MM.1S (cell line): ENCODE results near the gene COQ9.

Experiments
- DNase-seq: peaks from one replicate; pipeline ENCODE4 v3.0.0-alpha.2; 2015
- H2AFZ ChIP-seq: fragments of 300-600 bp; sonication (generic); 2 replicates; pipeline ENCODE4 v1.6.0; 2016; ENCODE audit warnings: antibody characterized with exemption, low read length
- H3F3A ChIP-seq: fragments of 300-600 bp; sonication (generic); 2 replicates; pipeline ENCODE4 v1.6.1; 2016; ENCODE audit warnings: mild to moderate bottlenecking, antibody characterized with exemption, low read length, moderate library complexity, mixed read lengths; ENCODE audit not compliant: insufficient read depth
- H3K27ac ChIP-seq: fragments of 300-600 bp; sonication (generic); 2 replicates; pipeline ENCODE4 v1.5.1; 2016; ENCODE audit warnings: mild to moderate bottlenecking, low read length
- H3K27me3 ChIP-seq: fragments of 300-600 bp; sonication (generic); replicated peaks from 2 replicates; pipeline ENCODE4 v1.6.0; 2016; ENCODE audit warnings: low read length; ENCODE audit not compliant: insufficient read depth
- H3K36me3 ChIP-seq: fragments of 300-600 bp; sonication (generic); replicated peaks from 2 replicates; pipeline ENCODE4 v1.6.1; 2016; ENCODE audit warnings: mild to moderate bottlenecking, low read length, mixed read lengths; ENCODE audit not compliant: insufficient read depth
- H3K4me1 ChIP-seq: fragments of 300-600 bp; sonication (generic); 2 replicates; pipeline ENCODE4 v1.6.1; 2016; ENCODE audit warnings: low read length, mixed read lengths
- H3K4me2 ChIP-seq: fragments of 300-600 bp; sonication (generic); 2 replicates; pipeline ENCODE4 v1.6.0; 2016; ENCODE audit warnings: low read depth, low read length
- H3K4me3 ChIP-seq: fragments of 300-600 bp; sonication (generic); 2 replicates; pipeline ENCODE4 v1.5.1; 2016; ENCODE audit warnings: low read length, mixed read lengths
- H3K79me2 ChIP-seq: fragments of 300-600 bp; sonication (generic); 2 replicates; pipeline ENCODE4 v1.6.1; 2016; ENCODE audit warnings: mixed run types, low read length, mixed read lengths
- H3K9ac ChIP-seq: fragments of 300-600 bp; sonication (generic); 2 replicates; pipeline ENCODE4 v1.6.1; 2016; ENCODE audit warnings: low read length, mixed read lengths
- H3K9me2 ChIP-seq: fragments of 300-600 bp; sonication (generic); replicated peaks from 2 replicates; pipeline ENCODE4 v1.6.1; 2016; ENCODE audit warnings: mild to moderate bottlenecking, low read length, mixed read lengths; ENCODE audit not compliant: insufficient read depth
- H3K9me3 ChIP-seq: fragments of 300-600 bp; sonication (generic); replicated peaks from 2 replicates; pipeline ENCODE4 v1.6.1; 2016; ENCODE audit warnings: mild to moderate bottlenecking, low read length, mixed read lengths; ENCODE audit not compliant: insufficient read depth
- H4K20me1 ChIP-seq: fragments of 300-600 bp; sonication (generic); 2 replicates; pipeline ENCODE4 v1.6.1; 2016; ENCODE audit warnings: mild to moderate bottlenecking, low read length, moderate library complexity, mixed read lengths; ENCODE audit not compliant: insufficient read depth
- CTCF ChIP-seq: fragments of 300-600 bp; sonication (generic); IDR thresholded peaks from 2 replicates; pipeline ENCODE4 v1.5.1; 2016; ENCODE audit warnings: antibody characterized with exemption, low read length, mixed read lengths
- EZH2 ChIP-seq: fragments of 300-600 bp; sonication (generic); optimal IDR thresholded peaks from 2 replicates; pipeline ENCODE3; 2017; ENCODE audit warnings: low read depth, mild to moderate bottlenecking, antibody characterized with exemption, low read length, mixed read lengths
- EZH2phosphoT487 ChIP-seq: fragments of 300-600 bp; sonication (generic); IDR thresholded peaks from 2 replicates; pipeline ENCODE4 v1.6.1; 2018; ENCODE audit warnings: antibody characterized with exemption, low read length

COQ9 gene

GRCh38 chr16:57470711-57471110, 23.4 kb downstream of the COQ9 start:
- no peaks in the 10 kb centered on the region for H4K20me1 ChIP-seq
- peaks cover 2% of the 10 kb centered on the region for H3K36me3 ChIP-seq
- no peaks in the 10 kb centered on the region for H3K79me2 ChIP-seq
- no peak overlapping the region for H3K9ac ChIP-seq
- H3F3A ChIP-seq = no peaks in the 10 kb centered on the region; the same call in 1 of the 2 replicates
- H2AFZ ChIP-seq = no peak overlapping the region
- no peak for DNase-seq
- no peak overlapping the region for H3K4me3 ChIP-seq
- H3K9me3 ChIP-seq = no peaks in the 10 kb centered on the region
- no peak overlapping the region for H3K27ac ChIP-seq
- no peaks in the 10 kb centered on the region for H3K9me2 ChIP-seq
- H3K27me3 ChIP-seq = no peaks in the 10 kb centered on the region
- no peaks in the 10 kb centered on the region for H3K4me1 ChIP-seq
- H3K4me2 ChIP-seq = no peak overlapping the region
- TF ChIP-seq EZH2 (no peak), EZH2phosphoT487 (no peak), CTCF (no peak)

GRCh38 chr16:57471209-57471608, 23.9 kb downstream of the COQ9 start:
- Histone ChIP-seq H3K79me2 (no peaks in the 10 kb centered on the region), H3F3A (no peaks in the 10 kb centered on the region; the same call in 1 of the 2 replicates), H3K4me2 (no peak overlapping the region), H3K4me1 (peaks cover 4% of the 10 kb centered on the region; the same call in 1 of the 2 replicates), H3K36me3 (peaks cover 1% of the 10 kb centered on the region), H3K9me2 (no peaks in the 10 kb centered on the region), H3K27ac (no peak overlapping the region), H3K9ac (no peak overlapping the region), H3K27me3 (no peaks in the 10 kb centered on the region), H3K9me3 (no peaks in the 10 kb centered on the region), H4K20me1 (no peaks in the 10 kb centered on the region), H2AFZ (no peak overlapping the region), H3K4me3 (no peak overlapping the region)
- TF ChIP-seq CTCF (no peak), EZH2phosphoT487 (no peak), EZH2 (no peak)
- DNase-seq = no peak

- Histone ChIP-seq H3K36me3 (no peaks in the 10 kb centered on the region; the same call in none of the 2 replicates), H3F3A (no peaks in the 10 kb centered on the region; the same call in 1 of the 2 replicates), H3K9ac (no peak overlapping the region), H2AFZ (no peak overlapping the region), H3K27ac (no peak overlapping the region), H3K4me1 (peaks cover 9% of the 10 kb centered on the region; the same call in 1 of the 2 replicates), H3K79me2 (no peaks in the 10 kb centered on the region), H3K9me2 (no peaks in the 10 kb centered on the region), H3K4me3 (no peak overlapping the region), H3K9me3 (no peaks in the 10 kb centered on the region), H3K27me3 (no peaks in the 10 kb centered on the region), H4K20me1 (no peaks in the 10 kb centered on the region), H3K4me2 (no peak overlapping the region)
- TF ChIP-seq CTCF (no peak), EZH2 (no peak), EZH2phosphoT487 (no peak)
- no peak for DNase-seq
Observed at GRCh38 chr16:57471852-57472664, 24.8 kb downstream of the COQ9 start.
